ENCODE data around the gene MUC5AC. TPM values are rescaled to one million over a fixed set of nuclear protein-coding genes. Genes with fewer than 3 reads are reported as not detected.

Gene MUC5AC
- total RNA-seq, 1 experiment from 2014 or later = not detected

DNA sequence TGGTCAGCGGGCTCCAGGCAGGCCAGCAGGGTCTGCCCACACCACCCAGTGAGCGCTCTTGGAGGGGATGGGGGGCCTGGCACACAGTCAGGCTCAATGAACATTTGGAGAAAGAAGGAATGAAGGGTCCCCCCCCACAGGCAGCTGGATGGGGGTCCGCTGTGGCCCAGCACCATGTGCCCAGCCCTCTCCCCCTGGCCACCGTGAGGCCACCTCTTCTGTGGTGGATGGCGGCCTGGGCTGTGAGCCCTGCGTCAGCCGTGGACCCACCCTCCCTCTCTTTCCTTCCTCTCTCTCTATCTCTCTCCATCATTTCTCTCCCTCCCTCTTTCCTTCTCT, 35.1 kb upstream of the MUC5AC start:
- ChIA-PET POLR2A (ENCODE audit: low non-redundant PET) (no interaction called here), CTCF (no interaction called here)
- Histone ChIP-seq H3K4me3 (ENCODE audit: low read depth, low read length, poor library complexity, severe bottlenecking) (no peak overlapping the region), H3K27ac (ENCODE audit: low read depth, low read length, poor library complexity, severe bottlenecking) (no peak overlapping the region), H3K36me3 (ENCODE audit: insufficient read depth, low read length, poor library complexity, severe bottlenecking) (no peaks in the 10 kb centered on the region), H3K27me3 (replicated peaks; ENCODE audit: insufficient read depth, low read depth, low read length, poor library complexity) (peaks cover 14% of the 10 kb centered on the region), H3K9me3 (ENCODE audit: low read depth, low read length, poor library complexity, severe bottlenecking) (no peaks in the 10 kb centered on the region), H3K4me1 (ENCODE audit: insufficient read depth, low read length, poor library complexity, severe bottlenecking) (no peaks in the 10 kb centered on the region)
- no peak for TF ChIP-seq EZH2 (IDR thresholded peaks at IDR 0.05; ENCODE audit: borderline replicate concordance, low read depth, low read length, poor library complexity, severe bottlenecking)
- TF ChIP-seq, protein P1, sequence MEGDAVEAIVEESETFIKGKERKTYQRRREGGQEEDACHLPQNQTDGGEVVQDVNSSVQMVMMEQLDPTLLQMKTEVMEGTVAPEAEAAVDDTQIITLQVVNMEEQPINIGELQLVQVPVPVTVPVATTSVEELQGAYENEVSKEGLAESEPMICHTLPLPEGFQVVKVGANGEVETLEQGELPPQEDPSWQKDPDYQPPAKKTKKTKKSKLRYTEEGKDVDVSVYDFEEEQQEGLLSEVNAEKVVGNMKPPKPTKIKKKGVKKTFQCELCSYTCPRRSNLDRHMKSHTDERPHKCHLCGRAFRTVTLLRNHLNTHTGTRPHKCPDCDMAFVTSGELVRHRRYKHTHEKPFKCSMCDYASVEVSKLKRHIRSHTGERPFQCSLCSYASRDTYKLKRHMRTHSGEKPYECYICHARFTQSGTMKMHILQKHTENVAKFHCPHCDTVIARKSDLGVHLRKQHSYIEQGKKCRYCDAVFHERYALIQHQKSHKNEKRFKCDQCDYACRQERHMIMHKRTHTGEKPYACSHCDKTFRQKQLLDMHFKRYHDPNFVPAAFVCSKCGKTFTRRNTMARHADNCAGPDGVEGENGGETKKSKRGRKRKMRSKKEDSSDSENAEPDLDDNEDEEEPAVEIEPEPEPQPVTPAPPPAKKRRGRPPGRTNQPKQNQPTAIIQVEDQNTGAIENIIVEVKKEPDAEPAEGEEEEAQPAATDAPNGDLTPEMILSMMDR (conservative IDR thresholded peaks at IDR 0.05; ENCODE audit: low read depth, low read length) = no peak
- DNase-seq (ENCODE audit: low spot score) = no peak
- intact Hi-C loops (cut with micrococcal nuclease; ENCODE audit: unreplicated experiment) = no loop called here
- no TSS peak for BruUV-seq (replicated peaks)

DNA sequence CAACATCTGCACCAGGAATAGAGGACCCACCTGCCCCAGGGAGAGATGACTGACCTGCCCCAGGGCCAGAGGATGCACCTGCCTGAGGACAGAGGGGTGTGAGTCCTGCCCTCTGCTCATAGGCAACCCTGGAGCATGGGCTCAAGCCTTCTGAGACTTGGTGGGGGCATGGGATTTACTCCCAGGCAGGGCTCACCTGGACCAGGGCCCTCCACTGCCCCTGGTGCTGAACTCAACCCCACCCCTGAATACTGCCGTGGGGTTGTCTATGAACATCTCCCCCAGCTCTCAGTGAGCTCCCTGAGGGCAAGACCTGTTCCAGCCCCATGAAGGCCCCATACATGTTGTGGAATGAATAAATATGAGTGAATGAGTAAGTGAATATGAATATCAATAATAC, 33.8 kb upstream of the MUC5AC start:
- Histone ChIP-seq H3K9me3 (ENCODE audit: low read depth, low read length, poor library complexity, severe bottlenecking) (no peaks in the 10 kb centered on the region), H3K36me3 (ENCODE audit: insufficient read depth, low read length, poor library complexity, severe bottlenecking) (no peaks in the 10 kb centered on the region), H3K27me3 (replicated peaks; ENCODE audit: insufficient read depth, low read depth, low read length, poor library complexity) (peaks cover 14% of the 10 kb centered on the region), H3K4me1 (ENCODE audit: insufficient read depth, low read length, poor library complexity, severe bottlenecking) (no peaks in the 10 kb centered on the region), H3K27ac (ENCODE audit: low read depth, low read length, poor library complexity, severe bottlenecking) (no peak overlapping the region), H3K4me3 (ENCODE audit: low read depth, low read length, poor library complexity, severe bottlenecking) (no peak overlapping the region)
- POLR2A ChIA-PET (ENCODE audit: low non-redundant PET) = no interaction called here
- TF ChIP-seq EZH2 (IDR thresholded peaks at IDR 0.05; ENCODE audit: borderline replicate concordance, low read depth, low read length, poor library complexity, severe bottlenecking) = no peak
- TF ChIP-seq, protein P1 (conservative IDR thresholded peaks at IDR 0.05; ENCODE audit: low read depth, low read length) = no peak
- DNase-seq (ENCODE audit: low spot score) = no peak
- intact Hi-C loops (cut with micrococcal nuclease; ENCODE audit: unreplicated experiment) = no loop called here
- no TSS peak for BruUV-seq (replicated peaks)
- CTCF ChIA-PET = no interaction called here

DNA sequence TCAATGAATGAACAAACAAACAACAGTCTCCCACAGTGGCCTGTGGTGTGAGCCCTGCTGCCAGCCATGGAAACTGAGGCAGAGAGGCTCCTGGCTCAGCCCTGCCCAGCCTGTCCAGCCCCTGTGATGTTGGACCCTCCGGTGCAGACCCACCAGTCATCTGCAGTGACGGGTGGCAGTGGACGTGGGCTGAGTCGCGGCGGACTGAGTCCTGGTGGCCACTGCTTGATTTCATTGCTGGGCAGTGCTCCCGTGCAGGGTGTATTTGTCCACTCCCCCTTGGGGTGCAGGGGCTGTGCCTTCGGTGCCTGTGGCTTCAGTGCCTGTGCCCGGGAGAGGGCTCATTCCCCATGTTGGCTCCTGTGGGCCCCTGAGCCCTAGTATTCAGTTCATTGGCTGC, 31.9 kb upstream of the MUC5AC start:
- Histone ChIP-seq H3K4me3 (ENCODE audit: low read depth, low read length, poor library complexity, severe bottlenecking) (no peak overlapping the region), H3K9me3 (ENCODE audit: low read depth, low read length, poor library complexity, severe bottlenecking) (no peaks in the 10 kb centered on the region), H3K27ac (ENCODE audit: low read depth, low read length, poor library complexity, severe bottlenecking) (no peak overlapping the region), H3K27me3 (replicated peaks; ENCODE audit: insufficient read depth, low read depth, low read length, poor library complexity) (peaks cover 10% of the 10 kb centered on the region), H3K36me3 (ENCODE audit: insufficient read depth, low read length, poor library complexity, severe bottlenecking) (no peaks in the 10 kb centered on the region), H3K4me1 (ENCODE audit: insufficient read depth, low read length, poor library complexity, severe bottlenecking) (no peaks in the 10 kb centered on the region)
- ChIA-PET CTCF (no interaction called here), POLR2A (ENCODE audit: low non-redundant PET) (no interaction called here)
- no peak for DNase-seq (ENCODE audit: low spot score)
- intact Hi-C loops (cut with micrococcal nuclease; ENCODE audit: unreplicated experiment) = no loop called here
- no peak for TF ChIP-seq EZH2 (IDR thresholded peaks at IDR 0.05; ENCODE audit: borderline replicate concordance, low read depth, low read length, poor library complexity, severe bottlenecking)
- TF ChIP-seq, protein P1 (conservative IDR thresholded peaks at IDR 0.05; ENCODE audit: low read depth, low read length) = no peak
- BruUV-seq (replicated peaks) = no TSS peak
